SK-N-SH (cell line): ENCODE measurements around the gene HES2. TPM values are rescaled to one million over a fixed set of nuclear protein-coding genes. Genes with fewer than 3 reads are reported as not detected.

Experiments used
- CTCF ChIA-PET: fragments of 300-600, 350-600 bp; formaldehyde crosslinking; extraction: SDS; loops from one replicate; lab custom pipeline; 2021; lab: Yijun Ruan, JAX
- POLR2A ChIA-PET: fragments of 350-600 bp; sonication (Branson Sonifier 250); formaldehyde crosslinking; extraction: SDS; loops from one replicate; lab custom pipeline; 2020; ENCODE audit warnings: antibody characterized with exemption, inconsistent platforms; lab: Yijun Ruan, JAX
- DNase-seq: peaks from one replicate; pipeline ENCODE4 v3.0.0; 2012
- H2AFZ ChIP-seq: fragments of 200-600 bp; sonication (generic); 2 replicates; pipeline ENCODE4 v1.8.1; 2016; ENCODE audit warnings: antibody characterized with exemption, mild to moderate bottlenecking, low read depth
- H3F3A ChIP-seq: fragments of 200-600 bp; sonication (generic); replicated peaks from 2 replicates; pipeline ENCODE3; 2016; ENCODE audit warnings: antibody characterized with exemption, mild to moderate bottlenecking; ENCODE audit not compliant: insufficient read depth
- H3K27ac ChIP-seq, 2 experiments: fragments of 200-500 bp in 1 of 2; fragments of 200-600 bp in 1 of 2; sonication (Bioruptor generic) in 1 of 2; sonication (generic), shearing (Covaris generic) in 1 of 2; 2 replicates each; pipeline versions ENCODE4 v1.5.1 to v1.6.1; 2014 to 2016; ENCODE audit warnings: low read depth in 2 of 2, inconsistent platforms in 1 of 2, low read length in 1 of 2, mild to moderate bottlenecking in 1 of 2, mixed read lengths in 1 of 2
- H3K27me3 ChIP-seq: fragments of 200-600 bp; sonication (generic), shearing (Covaris generic); 2 replicates; pipeline ENCODE4 v1.6.1; 2016; ENCODE audit warnings: mixed run types; ENCODE audit not compliant: insufficient read depth
- H3K36me3 ChIP-seq, 2 experiments: fragments of 200-500 bp in 1 of 2; fragments of 200-600 bp in 1 of 2; sonication (Bioruptor generic) in 1 of 2; sonication (generic) in 1 of 2; replicated peaks in 1 of 2; 2 replicates each; pipeline versions ENCODE3 to v1.5.1; 2014 to 2016; ENCODE audit warnings: low read length in 1 of 2, mild to moderate bottlenecking in 1 of 2; ENCODE audit not compliant: insufficient read depth in 2 of 2, control insufficient read depth in 1 of 2
- H3K4me1 ChIP-seq, 2 experiments: fragments of 200-500 bp in 1 of 2; fragments of 200-600 bp in 1 of 2; sonication (Bioruptor generic) in 1 of 2; sonication (generic), shearing (Covaris generic) in 1 of 2; 2 replicates each; pipeline versions ENCODE4 v1.5.1 to v1.6.1; 2014 to 2016; ENCODE audit warnings: low read depth in 1 of 2, low read length in 1 of 2, mixed run types in 1 of 2; ENCODE audit not compliant: insufficient read depth in 2 of 2, control insufficient read depth in 1 of 2
- H3K4me2 ChIP-seq: fragments of 200-600 bp; sonication (generic), shearing (Covaris generic); 2 replicates; pipeline ENCODE4 v1.6.1; 2017; ENCODE audit warnings: mixed run types
- H3K4me3 ChIP-seq, 2 experiments: fragments of 200-500 bp in 1 of 2; fragments of 200-600 bp in 1 of 2; sonication (Bioruptor generic) in 1 of 2; sonication (generic), shearing (Covaris generic) in 1 of 2; 2 replicates each; pipeline versions ENCODE4 v1.5.1 to v1.8.1; 2014 to 2016; ENCODE audit warnings: low read depth in 2 of 2, inconsistent platforms in 1 of 2, low read length in 1 of 2, mild to moderate bottlenecking in 1 of 2, mixed read lengths in 1 of 2, moderate library complexity in 1 of 2
- H3K79me2 ChIP-seq: fragments of 200-600 bp; sonication (generic); 2 replicates; pipeline ENCODE4 v1.8.1; 2017; ENCODE audit warnings: mild to moderate bottlenecking; ENCODE audit not compliant: insufficient read depth
- H3K9ac ChIP-seq: fragments of 200-600 bp; sonication (generic); 2 replicates; pipeline ENCODE4 v1.6.1; 2017; ENCODE audit warnings: mixed run types
- H3K9me2 ChIP-seq: fragments of 200-600 bp; sonication (generic); 2 replicates; pipeline ENCODE4 v1.6.1; 2017; ENCODE audit warnings: mixed run types
- H3K9me3 ChIP-seq: fragments of 200-600 bp; sonication (generic); 2 replicates; pipeline ENCODE4 v1.6.1; 2017; ENCODE audit warnings: mixed run types, mild to moderate bottlenecking, moderate library complexity
- H4K20me1 ChIP-seq: fragments of 200-600 bp; sonication (generic); 2 replicates; pipeline ENCODE4 v1.6.1; 2017; ENCODE audit warnings: mild to moderate bottlenecking, mixed run types; ENCODE audit not compliant: insufficient read depth
- CTCF ChIP-seq: fragments of 200-600 bp; sonication (generic); IDR thresholded peaks from 2 replicates; pipeline ENCODE4 v1.6.1; 2017; ENCODE audit warnings: antibody characterized with exemption, mild to moderate bottlenecking, moderate library complexity
- EZH2phosphoT487 ChIP-seq: fragments of 200-600 bp; sonication (generic); IDR thresholded peaks from 2 replicates; pipeline ENCODE4 v1.6.1; 2017; ENCODE audit warnings: low read depth, mixed run types, mild to moderate bottlenecking, antibody characterized with exemption, moderate library complexity, borderline replicate concordance
- GATA2 ChIP-seq: sonication (generic); formaldehyde crosslinking; IDR thresholded peaks from 2 replicates; pipeline ENCODE4 v1.5.0; 2020; ENCODE audit warnings: mild to moderate bottlenecking, missing genetic modification reagents
- IRF3 ChIP-seq: fragments of 150-350 bp; IDR thresholded peaks from 2 replicates; pipeline ENCODE4 v1.6.1; 2016; ENCODE audit warnings: mild to moderate bottlenecking, low read depth, low read length
- JUND ChIP-seq: IDR thresholded peaks from 2 replicates; pipeline ENCODE4 v1.4.0; 2012
- MEF2A ChIP-seq: IDR thresholded peaks from 2 replicates; pipeline ENCODE4 v1.4.0; 2012; ENCODE audit warnings: low read depth, borderline replicate concordance
- NFIC ChIP-seq: IDR thresholded peaks from 2 replicates; pipeline ENCODE4 v1.4.0; 2012; ENCODE audit warnings: borderline replicate concordance
- PBX3 ChIP-seq: IDR thresholded peaks from 2 replicates; pipeline ENCODE4; 2012
- RCOR1 ChIP-seq: fragments of 150-350 bp; IDR thresholded peaks from 2 replicates; pipeline ENCODE4 v1.6.1; 2017; ENCODE audit warnings: antibody characterized with exemption, low read length
- RXRA ChIP-seq: IDR thresholded peaks from 2 replicates; pipeline ENCODE4 v1.4.0; 2012; ENCODE audit warnings: low read depth, mild to moderate bottlenecking, borderline replicate concordance
- SIN3A ChIP-seq: IDR thresholded peaks from 2 replicates; pipeline ENCODE4 v1.6.1; 2012; ENCODE audit warnings: low read depth, mild to moderate bottlenecking, low read length, moderate library complexity, borderline replicate concordance
- USF2 ChIP-seq: fragments of 150-350 bp; IDR thresholded peaks from 2 replicates; pipeline ENCODE4 v1.6.1; 2017; ENCODE audit warnings: antibody characterized with exemption, low read length, low read depth, borderline replicate concordance
- YY1 ChIP-seq: IDR thresholded peaks from 2 replicates; pipeline ENCODE4 v1.4.0; 2012; ENCODE audit warnings: low read depth, mild to moderate bottlenecking
- WGBS: methylation state at CpG from one replicate; pipeline ENCODE4 v1.1.6; 2017; ENCODE audit warnings: low lambda C conversion rate; 5-methylcytosine and 5-hydroxymethylcytosine counted together
- polyA plus RNA-seq, 3 experiments: library from polyadenylated mRNA; depleted of rRNA; stranded (reverse); fragments of >200 nt; gene quantifications; 2 replicates each; pipeline ENCODE4 v1.2.3, GENCODE V29; 2012

Gene HES2
- polyA plus RNA-seq, 1 of the 3 experiments (the other 2 are of a cell fraction), result 0.03 TPM

- TF ChIP-seq GATA2 (CRISPR knock-in tag) (no peak), IRF3 (no peak), SIN3A (no peak), MEF2A (no peak), NFIC (no peak), JUND (no peak), PBX3 (no peak), CTCF (no peak), YY1 (no peak)
- TF ChIP-seq, all 33 proteins: peak for 0
Measured at GRCh38 chr1:6426277-6426971, 6.7 kb upstream of the HES2 start (continued).

GRCh38 chr1:6425658-6426057, 5.9 kb upstream of the HES2 start:
- peaks cover 6 to 14% of the 10 kb centered on the region in 2 experiments; a peak in 1 of 4 replicates for H3K4me1 ChIP-seq
- H3K27me3 ChIP-seq, result peaks cover 17% of the 10 kb centered on the region
- H3K4me3 ChIP-seq, result no peak overlapping the region
- no peak overlapping the region for H3K27ac ChIP-seq
- ChIA-PET CTCF (interaction anchor here (0.8 to 16.1 kb wide), 5 partner anchors 12 to 179 kb away, joined by 3 to 290 read pairs (median 10); no protein-coding TSS in a partner anchor), POLR2A (no interaction called here)
- no peak overlapping the region for H2AFZ ChIP-seq
- no peaks in the 10 kb centered on the region for H4K20me1 ChIP-seq
- H3F3A ChIP-seq, result no peaks in the 10 kb centered on the region
- no peaks in the 10 kb centered on the region for H3K79me2 ChIP-seq
- no peaks in the 10 kb centered on the region for H3K36me3 ChIP-seq
- no peak for TF ChIP-seq GATA2 (CRISPR knock-in tag)
- no peak for TF ChIP-seq RCOR1
- no peak for TF ChIP-seq USF2
- TF ChIP-seq CTCF, result no peak
- no peak for TF ChIP-seq RXRA
- no peak for TF ChIP-seq EZH2phosphoT487
- no peak overlapping the region for H3K9ac ChIP-seq
- H3K4me2 ChIP-seq, result no peak overlapping the region
- no peaks in the 10 kb centered on the region for H3K9me3 ChIP-seq
- DNase-seq, result no peak
- no peaks in the 10 kb centered on the region for H3K9me2 ChIP-seq
- no CpG with 5 or more reads among the region's 6 CpGs for WGBS
